SU-DHL-6 (cell line): ENCODE measurements around the gene ST14.

Experiments
- H2AFZ ChIP-seq: fragments of 200-600 bp; sonication (generic); 2 replicates; pipeline ENCODE4 v1.6.1; 2014; ENCODE audit warnings: low read depth, mild to moderate bottlenecking, moderate library complexity, mixed read lengths, antibody characterized with exemption, low read length; ENCODE audit not compliant: severe bottlenecking
- H3F3A ChIP-seq: fragments of 200-600 bp; shearing (Covaris generic); 2 replicates; pipeline ENCODE4 v1.6.0; 2016; ENCODE audit warnings: antibody characterized with exemption, mild to moderate bottlenecking; ENCODE audit not compliant: insufficient read depth
- H3K27ac ChIP-seq: fragments of 200-600 bp; sonication (generic); 2 replicates; pipeline ENCODE4 v1.5.1; 2016; ENCODE audit warnings: low read depth, mild to moderate bottlenecking, low read length, moderate library complexity, mixed read lengths
- H3K27me3 ChIP-seq: fragments of 200-600 bp; sonication (generic), shearing (Covaris generic); 2 replicates; pipeline ENCODE4 v1.6.0; 2014; ENCODE audit warnings: mild to moderate bottlenecking, low read length
- H3K36me3 ChIP-seq: fragments of 200-600 bp; sonication (generic); 2 replicates; pipeline ENCODE4 v1.6.1; 2014; ENCODE audit warnings: mild to moderate bottlenecking, low read length, mixed read lengths
- H3K4me2 ChIP-seq: fragments of 300-600, 200-600 bp; shearing (Covaris generic), sonication (generic); 2 replicates; pipeline ENCODE4 v1.6.0; 2014; ENCODE audit warnings: low read length, low read depth, mild to moderate bottlenecking; ENCODE audit not compliant: poor library complexity, severe bottlenecking
- H3K4me3 ChIP-seq: fragments of 200-600 bp; sonication (generic); 2 replicates; pipeline ENCODE4 v1.5.1; 2014; ENCODE audit warnings: antibody characterized with exemption, low read length, mild to moderate bottlenecking, mixed read lengths; ENCODE audit not compliant: insufficient read depth, poor library complexity, severe bottlenecking
- H3K79me2 ChIP-seq: fragments of 200-600 bp; sonication (generic); 2 replicates; pipeline ENCODE4 v1.6.1; 2014; ENCODE audit warnings: mild to moderate bottlenecking, low read length, moderate library complexity; ENCODE audit not compliant: insufficient read depth
- H3K9ac ChIP-seq: fragments of 200-600 bp; sonication (generic); 2 replicates; pipeline ENCODE4 v1.7.0; 2014; ENCODE audit warnings: mild to moderate bottlenecking, low read length
- H3K9me2 ChIP-seq: fragments of 200-600 bp; sonication (generic); replicated peaks from 2 replicates; pipeline ENCODE4 v1.6.1; 2014; ENCODE audit warnings: low read length; ENCODE audit not compliant: insufficient read depth
- H3K9me3 ChIP-seq: fragments of 200-600 bp; sonication (generic); 2 replicates; pipeline ENCODE4 v1.6.1; 2014; ENCODE audit warnings: low read length, mixed read lengths; ENCODE audit not compliant: insufficient read depth
- H4K20me1 ChIP-seq: fragments of 200-600 bp; sonication (generic); 2 replicates; pipeline ENCODE4 v1.6.1; 2014; ENCODE audit warnings: low read depth, mild to moderate bottlenecking, antibody characterized with exemption, low read length, moderate library complexity, mixed read lengths
- EZH2phosphoT487 ChIP-seq: fragments of 200-600 bp; sonication (generic), shearing (Covaris generic); conservative IDR thresholded peaks from 2 replicates; pipeline ENCODE4 v1.6.1; 2018; ENCODE audit warnings: mild to moderate bottlenecking, antibody characterized with exemption, low read length, moderate library complexity, mixed read lengths
- TF ChIP-seq, protein P1 (sequence below): fragments of 200-600 bp; sonication (generic); IDR thresholded peaks from one replicate; pipeline ENCODE4 v1.5.1; 2017; ENCODE audit warnings: antibody characterized with exemption, mild to moderate bottlenecking, low read length, moderate library complexity; ENCODE audit not compliant: insufficient read depth, poor library complexity, severe bottlenecking

Gene ST14

DNA sequence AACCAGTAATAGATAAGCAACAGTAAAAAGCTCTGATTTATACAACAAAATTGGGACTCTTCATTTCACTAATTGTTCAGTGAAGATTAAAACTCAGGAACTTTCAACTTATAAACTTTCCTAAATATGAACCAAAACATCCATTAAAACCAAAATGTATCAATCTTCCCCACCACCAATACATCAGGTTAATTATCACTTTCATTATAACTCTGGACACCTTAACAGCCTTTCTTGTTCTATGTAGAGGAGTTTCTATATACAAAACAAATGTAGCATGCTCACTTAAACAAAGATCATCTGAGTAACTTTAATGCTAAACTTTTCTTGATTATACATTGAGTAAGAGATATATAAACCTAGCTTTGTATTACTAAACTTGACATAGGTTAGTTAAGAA is 74.7 kb downstream of the ST14 start:
- Histone ChIP-seq H3K4me2 (no peak overlapping the region), H3K27ac (no peak overlapping the region), H3F3A (no peaks in the 10 kb centered on the region), H3K27me3 (no peaks in the 10 kb centered on the region), H3K4me3 (no peak overlapping the region), H4K20me1 (no peaks in the 10 kb centered on the region), H2AFZ (no peak overlapping the region), H3K9me2 (no peaks in the 10 kb centered on the region), H3K36me3 (no peaks in the 10 kb centered on the region), H3K79me2 (no peaks in the 10 kb centered on the region), H3K9me3 (no peaks in the 10 kb centered on the region), H3K9ac (no peak overlapping the region)
- TF ChIP-seq EZH2phosphoT487: no peak
- TF ChIP-seq, protein P1, sequence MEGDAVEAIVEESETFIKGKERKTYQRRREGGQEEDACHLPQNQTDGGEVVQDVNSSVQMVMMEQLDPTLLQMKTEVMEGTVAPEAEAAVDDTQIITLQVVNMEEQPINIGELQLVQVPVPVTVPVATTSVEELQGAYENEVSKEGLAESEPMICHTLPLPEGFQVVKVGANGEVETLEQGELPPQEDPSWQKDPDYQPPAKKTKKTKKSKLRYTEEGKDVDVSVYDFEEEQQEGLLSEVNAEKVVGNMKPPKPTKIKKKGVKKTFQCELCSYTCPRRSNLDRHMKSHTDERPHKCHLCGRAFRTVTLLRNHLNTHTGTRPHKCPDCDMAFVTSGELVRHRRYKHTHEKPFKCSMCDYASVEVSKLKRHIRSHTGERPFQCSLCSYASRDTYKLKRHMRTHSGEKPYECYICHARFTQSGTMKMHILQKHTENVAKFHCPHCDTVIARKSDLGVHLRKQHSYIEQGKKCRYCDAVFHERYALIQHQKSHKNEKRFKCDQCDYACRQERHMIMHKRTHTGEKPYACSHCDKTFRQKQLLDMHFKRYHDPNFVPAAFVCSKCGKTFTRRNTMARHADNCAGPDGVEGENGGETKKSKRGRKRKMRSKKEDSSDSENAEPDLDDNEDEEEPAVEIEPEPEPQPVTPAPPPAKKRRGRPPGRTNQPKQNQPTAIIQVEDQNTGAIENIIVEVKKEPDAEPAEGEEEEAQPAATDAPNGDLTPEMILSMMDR: no peak

DNA sequence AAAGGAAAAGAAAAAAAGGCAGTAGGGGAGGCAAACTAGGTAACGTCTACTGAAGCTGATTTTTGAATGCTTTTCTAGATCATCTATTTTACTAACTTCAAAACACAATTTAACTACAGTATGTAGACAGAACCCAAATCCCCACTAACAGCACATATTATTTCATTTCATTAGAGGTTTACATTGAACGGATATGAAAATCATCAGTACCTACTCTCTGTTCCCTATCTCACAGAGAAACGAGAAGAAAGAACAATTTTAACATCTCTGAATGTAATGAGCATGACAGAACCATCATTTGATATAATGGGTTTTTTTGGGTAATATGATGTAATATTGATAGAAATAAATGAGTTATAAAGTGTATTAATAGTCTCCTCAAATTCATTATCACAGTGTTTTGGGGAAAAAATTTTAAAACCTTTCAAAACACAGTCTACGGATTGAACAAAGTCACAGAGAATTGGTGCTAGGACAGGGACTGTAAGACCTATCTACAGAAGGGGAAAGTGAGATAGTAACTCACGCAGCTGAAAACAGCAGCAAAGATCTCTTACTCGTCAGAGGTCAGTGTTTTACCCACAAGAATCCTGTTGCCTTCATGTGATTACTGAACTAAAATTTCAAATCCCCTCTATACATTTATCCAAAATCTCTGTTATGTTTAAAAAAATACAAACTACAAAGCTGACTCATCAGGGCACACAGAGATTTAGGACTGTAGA is 77.9 kb downstream of the ST14 start:
- no peaks in the 10 kb centered on the region for H3F3A ChIP-seq
- H2AFZ ChIP-seq: no peak overlapping the region
- no peaks in the 10 kb centered on the region for H4K20me1 ChIP-seq
- H3K27ac ChIP-seq: no peak overlapping the region
- no peak overlapping the region for H3K4me3 ChIP-seq
- H3K9ac ChIP-seq: no peak overlapping the region
- H3K36me3 ChIP-seq: no peaks in the 10 kb centered on the region
- no peaks in the 10 kb centered on the region for H3K9me2 ChIP-seq
- no peak for TF ChIP-seq EZH2phosphoT487
- TF ChIP-seq, protein P1: no peak
- no peaks in the 10 kb centered on the region for H3K27me3 ChIP-seq
- H3K9me3 ChIP-seq: no peaks in the 10 kb centered on the region
- no peaks in the 10 kb centered on the region for H3K79me2 ChIP-seq
- H3K4me2 ChIP-seq: no peak overlapping the region

DNA sequence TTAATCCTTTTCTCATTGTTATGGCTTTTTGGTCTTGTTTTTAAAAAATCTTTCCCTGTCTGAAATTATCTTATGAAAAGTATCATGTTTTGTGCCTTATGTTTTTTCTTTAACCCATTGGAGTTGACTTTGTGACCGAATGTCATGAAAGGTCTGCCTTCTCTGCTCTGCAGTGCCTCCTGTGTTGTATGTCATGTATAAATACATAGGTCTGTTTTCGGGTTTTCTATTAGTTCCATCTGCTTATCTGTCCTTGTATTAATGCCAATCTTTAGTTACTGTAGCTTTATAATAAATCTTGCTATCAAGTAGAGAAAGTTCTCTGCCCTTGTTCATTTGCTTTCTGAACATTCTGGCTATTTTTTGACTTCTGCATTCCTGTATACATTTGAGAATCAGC is 82.1 kb downstream of the ST14 start:
- Histone ChIP-seq H3K4me3 (no peak overlapping the region), H3K79me2 (no peaks in the 10 kb centered on the region), H3K4me2 (no peak overlapping the region), H3K9me2 (no peaks in the 10 kb centered on the region), H3K9ac (no peak overlapping the region), H2AFZ (no peak overlapping the region), H3K9me3 (no peaks in the 10 kb centered on the region), H3K36me3 (no peaks in the 10 kb centered on the region), H3K27me3 (no peaks in the 10 kb centered on the region), H4K20me1 (no peaks in the 10 kb centered on the region), H3K27ac (no peak overlapping the region), H3F3A (no peaks in the 10 kb centered on the region)
- TF ChIP-seq, protein P1: no peak
- no peak for TF ChIP-seq EZH2phosphoT487
